MM.1S (cell line): ENCODE results near the gene C9orf152.

ENCODE experiments used
- DNase-seq: peaks from one replicate; pipeline ENCODE4 v3.0.0-alpha.2; 2015
- H2AFZ ChIP-seq: fragments of 300-600 bp; sonication (generic); 2 replicates; pipeline ENCODE4 v1.6.0; 2016; ENCODE audit warnings: antibody characterized with exemption, low read length
- H3F3A ChIP-seq: fragments of 300-600 bp; sonication (generic); 2 replicates; pipeline ENCODE4 v1.6.1; 2016; ENCODE audit warnings: mild to moderate bottlenecking, antibody characterized with exemption, low read length, moderate library complexity, mixed read lengths; ENCODE audit not compliant: insufficient read depth
- H3K27ac ChIP-seq: fragments of 300-600 bp; sonication (generic); 2 replicates; pipeline ENCODE4 v1.5.1; 2016; ENCODE audit warnings: mild to moderate bottlenecking, low read length
- H3K27me3 ChIP-seq: fragments of 300-600 bp; sonication (generic); replicated peaks from 2 replicates; pipeline ENCODE4 v1.6.0; 2016; ENCODE audit warnings: low read length; ENCODE audit not compliant: insufficient read depth
- H3K36me3 ChIP-seq: fragments of 300-600 bp; sonication (generic); replicated peaks from 2 replicates; pipeline ENCODE4 v1.6.1; 2016; ENCODE audit warnings: mild to moderate bottlenecking, low read length, mixed read lengths; ENCODE audit not compliant: insufficient read depth
- H3K4me1 ChIP-seq: fragments of 300-600 bp; sonication (generic); 2 replicates; pipeline ENCODE4 v1.6.1; 2016; ENCODE audit warnings: low read length, mixed read lengths
- H3K4me2 ChIP-seq: fragments of 300-600 bp; sonication (generic); 2 replicates; pipeline ENCODE4 v1.6.0; 2016; ENCODE audit warnings: low read depth, low read length
- H3K4me3 ChIP-seq: fragments of 300-600 bp; sonication (generic); 2 replicates; pipeline ENCODE4 v1.5.1; 2016; ENCODE audit warnings: low read length, mixed read lengths
- H3K79me2 ChIP-seq: fragments of 300-600 bp; sonication (generic); 2 replicates; pipeline ENCODE4 v1.6.1; 2016; ENCODE audit warnings: mixed run types, low read length, mixed read lengths
- H3K9ac ChIP-seq: fragments of 300-600 bp; sonication (generic); 2 replicates; pipeline ENCODE4 v1.6.1; 2016; ENCODE audit warnings: low read length, mixed read lengths
- H3K9me2 ChIP-seq: fragments of 300-600 bp; sonication (generic); replicated peaks from 2 replicates; pipeline ENCODE4 v1.6.1; 2016; ENCODE audit warnings: mild to moderate bottlenecking, low read length, mixed read lengths; ENCODE audit not compliant: insufficient read depth
- H3K9me3 ChIP-seq: fragments of 300-600 bp; sonication (generic); replicated peaks from 2 replicates; pipeline ENCODE4 v1.6.1; 2016; ENCODE audit warnings: mild to moderate bottlenecking, low read length, mixed read lengths; ENCODE audit not compliant: insufficient read depth
- H4K20me1 ChIP-seq: fragments of 300-600 bp; sonication (generic); 2 replicates; pipeline ENCODE4 v1.6.1; 2016; ENCODE audit warnings: mild to moderate bottlenecking, low read length, moderate library complexity, mixed read lengths; ENCODE audit not compliant: insufficient read depth
- EZH2 ChIP-seq: fragments of 300-600 bp; sonication (generic); optimal IDR thresholded peaks from 2 replicates; pipeline ENCODE3; 2017; ENCODE audit warnings: low read depth, mild to moderate bottlenecking, antibody characterized with exemption, low read length, mixed read lengths
- EZH2phosphoT487 ChIP-seq: fragments of 300-600 bp; sonication (generic); IDR thresholded peaks from 2 replicates; pipeline ENCODE4 v1.6.1; 2018; ENCODE audit warnings: antibody characterized with exemption, low read length
- TF ChIP-seq, protein P1 (sequence below): fragments of 300-600 bp; sonication (generic); IDR thresholded peaks from 2 replicates; pipeline ENCODE4 v1.5.1; 2016; ENCODE audit warnings: antibody characterized with exemption, low read length, mixed read lengths

Gene C9orf152

DNA sequence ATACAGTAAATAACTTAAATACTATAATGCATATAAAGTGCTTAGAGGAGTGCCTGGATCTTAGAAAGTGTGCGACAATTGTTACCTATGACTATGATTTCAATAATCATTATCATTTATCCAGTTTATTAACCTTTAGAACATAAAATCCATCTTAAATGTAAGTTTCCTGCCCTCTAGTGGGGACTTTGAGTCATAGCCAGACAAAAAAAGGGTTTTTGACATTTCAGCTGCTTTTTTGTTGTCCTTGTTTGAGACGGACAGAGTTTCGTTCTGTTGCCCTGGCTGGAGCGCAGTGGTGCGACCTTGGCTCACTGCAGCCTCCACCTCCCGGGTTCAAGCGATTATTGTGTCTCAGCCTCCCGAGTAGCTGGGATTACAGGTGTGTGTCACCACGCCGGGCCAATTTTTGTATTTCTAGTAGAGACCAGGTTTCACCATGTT lies 9.7 kb upstream of the C9orf152 start:
- peak; percentile 74 for DNase-seq
- no peak overlapping the region for H3K27ac ChIP-seq
- H3K4me1 ChIP-seq = peaks cover 30% of the 10 kb centered on the region
- no peaks in the 10 kb centered on the region for H3K27me3 ChIP-seq
- H3K4me2 ChIP-seq = peak overlapping the region; percentile 50; the same call in 1 of the 2 replicates
- H3K9ac ChIP-seq = no peak overlapping the region
- H3K79me2 ChIP-seq = no peaks in the 10 kb centered on the region
- H3K36me3 ChIP-seq = no peaks in the 10 kb centered on the region
- TF ChIP-seq, protein P1, sequence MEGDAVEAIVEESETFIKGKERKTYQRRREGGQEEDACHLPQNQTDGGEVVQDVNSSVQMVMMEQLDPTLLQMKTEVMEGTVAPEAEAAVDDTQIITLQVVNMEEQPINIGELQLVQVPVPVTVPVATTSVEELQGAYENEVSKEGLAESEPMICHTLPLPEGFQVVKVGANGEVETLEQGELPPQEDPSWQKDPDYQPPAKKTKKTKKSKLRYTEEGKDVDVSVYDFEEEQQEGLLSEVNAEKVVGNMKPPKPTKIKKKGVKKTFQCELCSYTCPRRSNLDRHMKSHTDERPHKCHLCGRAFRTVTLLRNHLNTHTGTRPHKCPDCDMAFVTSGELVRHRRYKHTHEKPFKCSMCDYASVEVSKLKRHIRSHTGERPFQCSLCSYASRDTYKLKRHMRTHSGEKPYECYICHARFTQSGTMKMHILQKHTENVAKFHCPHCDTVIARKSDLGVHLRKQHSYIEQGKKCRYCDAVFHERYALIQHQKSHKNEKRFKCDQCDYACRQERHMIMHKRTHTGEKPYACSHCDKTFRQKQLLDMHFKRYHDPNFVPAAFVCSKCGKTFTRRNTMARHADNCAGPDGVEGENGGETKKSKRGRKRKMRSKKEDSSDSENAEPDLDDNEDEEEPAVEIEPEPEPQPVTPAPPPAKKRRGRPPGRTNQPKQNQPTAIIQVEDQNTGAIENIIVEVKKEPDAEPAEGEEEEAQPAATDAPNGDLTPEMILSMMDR = peak; percentile 73
- no peak for TF ChIP-seq EZH2
- H3K4me3 ChIP-seq = no peak overlapping the region
- H3F3A ChIP-seq = peaks cover 7% of the 10 kb centered on the region; the same call in 1 of the 2 replicates
- peak overlapping the region; percentile 60; the same call in 1 of the 2 replicates for H2AFZ ChIP-seq
- H4K20me1 ChIP-seq = no peaks in the 10 kb centered on the region
- no peaks in the 10 kb centered on the region for H3K9me3 ChIP-seq
- no peaks in the 10 kb centered on the region for H3K9me2 ChIP-seq

DNA sequence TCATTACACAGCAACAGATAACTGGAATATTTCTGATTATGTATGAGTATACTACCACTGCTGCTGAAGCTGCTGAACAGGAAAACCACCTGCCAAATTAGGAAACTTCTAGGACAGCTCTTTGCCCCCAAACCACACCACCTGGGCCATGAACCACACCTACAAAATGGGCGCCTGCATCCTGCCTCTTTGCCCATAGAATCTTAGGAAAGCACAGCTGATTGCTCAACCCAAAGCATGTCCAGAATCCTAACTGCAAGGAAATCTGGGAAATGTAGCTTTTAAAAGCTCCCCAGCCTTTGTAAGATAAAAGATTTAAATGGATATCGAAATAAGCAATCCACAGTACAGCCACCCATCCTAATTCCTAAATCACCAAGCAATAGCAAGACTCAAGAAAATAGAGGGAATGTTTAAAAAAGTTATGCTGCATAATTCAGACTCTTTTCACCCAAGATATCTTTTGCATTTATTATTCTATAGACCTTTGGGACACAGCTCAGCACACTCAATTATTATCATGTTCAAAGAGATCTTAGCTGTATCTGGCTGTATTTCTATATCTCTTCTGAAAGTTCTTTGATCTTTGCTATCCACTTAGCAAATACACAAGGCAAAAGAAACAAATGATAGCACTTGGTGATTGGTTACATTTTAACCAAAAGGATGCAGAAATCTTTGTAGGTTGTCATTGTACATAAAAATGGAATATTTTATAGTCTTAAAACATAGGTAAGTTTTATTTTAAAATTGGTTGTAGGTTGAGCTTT lies 6.8 kb upstream of the C9orf152 start:
- Histone ChIP-seq H3K4me3 (peak overlapping the region; percentile 16), H3K79me2 (no peaks in the 10 kb centered on the region), H3K36me3 (no peaks in the 10 kb centered on the region), H4K20me1 (no peaks in the 10 kb centered on the region), H3K9me2 (no peaks in the 10 kb centered on the region), H2AFZ (peak overlapping the region; percentile 36; the same call in 1 of the 2 replicates), H3K9ac (no peak overlapping the region), H3K9me3 (no peaks in the 10 kb centered on the region), H3K27me3 (no peaks in the 10 kb centered on the region), H3K27ac (peak overlapping the region; percentile 43; the same call in 1 of the 2 replicates), H3K4me2 (peak overlapping the region; percentile 62), H3K4me1 (peaks cover 30% of the 10 kb centered on the region), H3F3A (peaks cover 7% of the 10 kb centered on the region; the same call in 1 of the 2 replicates)
- TF ChIP-seq, protein P1 = no peak
- TF ChIP-seq EZH2 (no peak), EZH2phosphoT487 (no peak)
- peak; percentile 58 for DNase-seq

DNA sequence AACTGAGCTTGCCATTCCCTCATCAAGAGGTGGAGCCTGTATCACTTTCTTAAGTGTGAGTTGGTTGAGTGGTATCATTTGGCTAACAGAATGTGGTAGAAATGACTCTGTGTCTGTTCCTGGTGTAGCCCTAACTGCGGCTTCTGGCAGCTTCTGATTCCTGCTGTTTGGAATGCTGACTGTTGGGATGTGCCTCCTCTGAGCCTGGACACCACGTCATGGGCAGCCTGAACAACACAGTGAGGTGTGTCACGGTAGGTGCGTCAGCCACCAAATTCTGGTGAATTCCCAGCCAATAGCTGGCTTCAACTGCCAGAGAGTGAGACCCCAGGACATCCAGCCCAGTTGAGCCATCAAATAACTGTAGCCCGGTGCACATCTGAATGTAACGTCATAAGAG lies 6.1 kb upstream of the C9orf152 start:
- peak overlapping the region; percentile 62 for H3K4me2 ChIP-seq

More for the DNA sequence above, 6.1 kb upstream of the C9orf152 start:
- Histone ChIP-seq H2AFZ (peak overlapping the region; percentile 36; the same call in 1 of the 2 replicates), H3K9ac (no peak overlapping the region), H3F3A (peaks cover 7% of the 10 kb centered on the region; the same call in 1 of the 2 replicates), H3K4me3 (peak overlapping the region; percentile 16), H3K27me3 (no peaks in the 10 kb centered on the region), H3K4me1 (peaks cover 30% of the 10 kb centered on the region), H3K27ac (peak overlapping the region; percentile 43; the same call in 1 of the 2 replicates), H3K79me2 (no peaks in the 10 kb centered on the region), H3K36me3 (no peaks in the 10 kb centered on the region), H3K9me2 (no peaks in the 10 kb centered on the region), H3K9me3 (no peaks in the 10 kb centered on the region), H4K20me1 (no peaks in the 10 kb centered on the region)
- DNase-seq = no peak
- TF ChIP-seq EZH2 (no peak), EZH2phosphoT487 (no peak)
- TF ChIP-seq, protein P1 = no peak
